K562 (cell line): ENCODE results near the gene OTUD1.

Experiments used
- BRD9 ChIP-seq: fragments of 450-650 bp; IDR thresholded peaks from 2 replicates; pipeline ENCODE4 v1.6.1; 2018; ENCODE audit warnings: low read depth; ENCODE audit not compliant: partially characterized antibody
- ELK3 ChIP-seq: fragments of 450-650 bp; formaldehyde crosslinking; IDR thresholded peaks from 2 replicates; pipeline ENCODE4 v1.4.0; 2020; ENCODE audit warnings: mild to moderate bottlenecking
- HDGF ChIP-seq: fragments of 450-650 bp; IDR thresholded peaks from 2 replicates; pipeline ENCODE4 v1.6.1; 2016
- JUN ChIP-seq, 2 experiments: sonication (generic) in 1 of 2; formaldehyde crosslinking in 1 of 2; IDR thresholded peaks; 2 replicates each; pipeline versions ENCODE4 v1.6.1 to v1.8.0; 2012 to 2022; ENCODE audit warnings: borderline replicate concordance in 2 of 2, mild to moderate bottlenecking in 2 of 2, improper control_type of control experiment in 1 of 2, low read depth in 1 of 2, low read length in 1 of 2, missing genetic modification reagents in 1 of 2
- MAFF ChIP-seq: IDR thresholded peaks from 2 replicates; pipeline ENCODE4 v1.6.1; 2012; ENCODE audit warnings: low read length, improper control_type of control experiment
- MXI1 ChIP-seq: IDR thresholded peaks from 2 replicates; pipeline ENCODE4 v1.6.1; 2011; ENCODE audit warnings: low read depth, mild to moderate bottlenecking, improper control_type of control experiment, low read length
- REST ChIP-seq, 2 experiments: fragments of 450-650 bp; formaldehyde crosslinking in 1 of 2; IDR thresholded peaks; 2 replicates each; pipeline versions ENCODE4 v1.4.0 to v1.6.1; 2014 to 2020; ENCODE audit warnings: mild to moderate bottlenecking in 2 of 2, borderline replicate concordance in 1 of 2, low read depth in 1 of 2
- RNF219 ChIP-seq: fragments of 250-450 bp; sonication (Bioruptor Pico); IDR thresholded peaks from 2 replicates; pipeline ENCODE4 v1.5.0; 2022; ENCODE audit warnings: mild to moderate bottlenecking
- SMARCA5 ChIP-seq: fragments of 450-650 bp; IDR thresholded peaks from 2 replicates; pipeline ENCODE4 v1.6.1; 2016
- TAF1 ChIP-seq: IDR thresholded peaks from 2 replicates; pipeline ENCODE4 v1.6.1; 2011; ENCODE audit warnings: mild to moderate bottlenecking, low read length, moderate library complexity; ENCODE audit not compliant: insufficient read depth, control insufficient read depth, severe bottlenecking; ENCODE audit errors: extremely low read depth
- ZNF217 ChIP-seq: sonication (generic); formaldehyde crosslinking; IDR thresholded peaks from 2 replicates; pipeline ENCODE4 v1.8.0; 2022; ENCODE audit warnings: mild to moderate bottlenecking, missing genetic modification reagents
- ZNF311 ChIP-seq: fragments of 250-450 bp; sonication (Bioruptor Pico); IDR thresholded peaks from 2 replicates; pipeline ENCODE4 v1.4.0; 2020; ENCODE audit warnings: mild to moderate bottlenecking, moderate library complexity

- TF ChIP-seq RNF219 (CRISPR knock-in tag) (no peak), SMARCA5 (no peak), ELK3 (no peak), TAF1 (no peak), BRD9 (no peak), JUN (IDR thresholded peaks at IDR 0.05; ENCODE audit: borderline replicate concordance, low read depth, low read length) (no peak), JUN (CRISPR knock-in tag; IDR thresholded peaks at IDR 0.05; ENCODE audit: borderline replicate concordance) (no peak), HDGF (no peak), REST (IDR thresholded peaks at IDR 0.05; ENCODE audit: borderline replicate concordance) (no peak), REST (CRISPR knock-in tag; IDR thresholded peaks at IDR 0.05; ENCODE audit: low read depth) (no peak), ZNF217 (no peak), MXI1 (no peak), ZNF311 (CRISPR knock-in tag) (no peak), MAFF (no peak)
These were observed 18.9 kb downstream of the OTUD1 start for GRCh38 chr10:23457632-23458417.
